HepG2 (cell line): ENCODE data around the gene ZNF667. TPM values are rescaled to one million over a fixed set of nuclear protein-coding genes. Genes with fewer than 3 reads are reported as not detected.

ENCODE experiments used
- AGO2 ChIP-seq: fragments of 200-400 bp; formaldehyde crosslinking; optimal IDR thresholded peaks from 2 replicates; pipeline ENCODE3; 2017; ENCODE audit warnings: mild to moderate bottlenecking, low read depth, low read length, moderate library complexity
- ATRX ChIP-seq: sonication (generic); formaldehyde crosslinking; IDR thresholded peaks from 2 replicates; pipeline ENCODE4 v1.4.0; 2020; ENCODE audit warnings: missing genetic modification reagents, borderline replicate concordance
- HNRNPLL ChIP-seq: fragments of 200-400 bp; formaldehyde crosslinking; IDR thresholded peaks from 2 replicates; pipeline ENCODE4 v1.6.1; 2017; ENCODE audit warnings: mild to moderate bottlenecking, low read depth, low read length; ENCODE audit not compliant: poor library complexity, severe bottlenecking
- JUN ChIP-seq: sonication (generic); formaldehyde crosslinking; IDR thresholded peaks from 2 replicates; pipeline ENCODE4 v1.4.0; 2020; ENCODE audit warnings: mild to moderate bottlenecking, missing genetic modification reagents
- KAT7 ChIP-seq: IDR thresholded peaks from 2 replicates; pipeline ENCODE4 v1.6.1; 2018; ENCODE audit warnings: borderline replicate concordance, missing compliant biosample characterization
- PCBP2 ChIP-seq: fragments of 200-400 bp; formaldehyde crosslinking; optimal IDR thresholded peaks from 2 replicates; pipeline ENCODE3; 2018; ENCODE audit warnings: low read length, low read depth; ENCODE audit not compliant: poor library complexity, severe bottlenecking
- SAP130 ChIP-seq: IDR thresholded peaks from 2 replicates; pipeline ENCODE4 v1.6.1; 2016; ENCODE audit warnings: low read depth
- SKI ChIP-seq: fragments of 450-650 bp; IDR thresholded peaks from one replicate; pipeline ENCODE4 v1.6.1; 2018; ENCODE audit warnings: mild to moderate bottlenecking; ENCODE audit not compliant: partially characterized antibody
- TGIF2 ChIP-seq: IDR thresholded peaks from 2 replicates; pipeline ENCODE4 v1.6.1; 2016; ENCODE audit warnings: control low read depth, missing compliant biosample characterization
- ZFY ChIP-seq: sonication (generic); formaldehyde crosslinking; IDR thresholded peaks from 2 replicates; pipeline ENCODE4 v1.4.0; 2020; ENCODE audit warnings: missing genetic modification reagents
- ZNF326 ChIP-seq: sonication (generic); formaldehyde crosslinking; IDR thresholded peaks from 2 replicates; pipeline ENCODE4 v1.4.0; 2020; ENCODE audit warnings: missing genetic modification reagents, borderline replicate concordance
- ZNF572 ChIP-seq: sonication (generic); formaldehyde crosslinking; IDR thresholded peaks from 2 replicates; pipeline ENCODE4 v1.5.1; 2020; ENCODE audit warnings: mild to moderate bottlenecking, missing genetic modification reagents
- ZNF678 ChIP-seq: sonication (generic); formaldehyde crosslinking; IDR thresholded peaks from 2 replicates; pipeline ENCODE4 v1.4.0; 2020; ENCODE audit warnings: mild to moderate bottlenecking, missing genetic modification reagents
- ZNF775 ChIP-seq: sonication (generic); formaldehyde crosslinking; IDR thresholded peaks from 2 replicates; pipeline ENCODE4 v1.4.0; 2020; ENCODE audit warnings: missing genetic modification reagents, mild to moderate bottlenecking, moderate library complexity, borderline replicate concordance
- ZNF782 ChIP-seq: sonication (generic); formaldehyde crosslinking; IDR thresholded peaks from 2 replicates; pipeline ENCODE4 v1.4.0; 2020; ENCODE audit warnings: missing genetic modification reagents, mild to moderate bottlenecking, borderline replicate concordance
- polyA plus RNA-seq, 8 experiments: library from polyadenylated mRNA; depleted of rRNA in 3 of 8; stranded (reverse) in 7 of 8; unstranded in 1 of 8; fragments of >200 nt; fragmentation: Illumina TruSeq in 4 of 8; extraction: Trizol in 4 of 8; gene quantifications; 2 replicates each; pipeline versions ENCODE4 v1.2.1 to v1.2.3, GENCODE V29; 2011 to 2016; ENCODE audit warnings: low read depth in 4 of 8, missing spikeins in 1 of 8, mixed read lengths in 1 of 8; ENCODE audit not compliant: insufficient read depth in 1 of 8
- total RNA-seq, 5 experiments: library from RNA; depleted of rRNA; stranded (reverse); fragments of >200 nt; fragmentation: Illumina TruSeq; extraction: Trizol; gene quantifications; 2 replicates each; pipeline ENCODE4 v1.2.3, GENCODE V29; 2016; ENCODE audit warnings: low read depth in 1 of 5
- TF ChIP-seq, protein P1 (sequence below): sonication (generic); formaldehyde crosslinking; IDR thresholded peaks from 2 replicates; pipeline ENCODE4 v1.8.1; 2023; ENCODE audit warnings: mild to moderate bottlenecking, missing genetic modification reagents
- TF ChIP-seq, protein P2 (sequence below): sonication (generic); formaldehyde crosslinking; IDR thresholded peaks from 2 replicates; pipeline ENCODE4 v1.4.0; 2020; ENCODE audit warnings: missing genetic modification reagents
- TF ChIP-seq, protein P3 (sequence below): sonication (generic); formaldehyde crosslinking; IDR thresholded peaks from 2 replicates; pipeline ENCODE4 v1.5.0; 2020; ENCODE audit warnings: missing genetic modification reagents
- TF ChIP-seq, protein P4 (sequence below): sonication (generic); formaldehyde crosslinking; IDR thresholded peaks from 2 replicates; pipeline ENCODE4 v1.8.0; 2022; ENCODE audit warnings: low read depth, missing genetic modification reagents
- TF ChIP-seq, protein P5 (sequence below): sonication (generic); formaldehyde crosslinking; IDR thresholded peaks from 2 replicates; pipeline ENCODE4 v1.4.0; 2020; ENCODE audit warnings: missing genetic modification reagents, borderline replicate concordance

Gene ZNF667
- total and polyA plus RNA-seq, 2 of the 13 experiments (the other 11 are each of a cell fraction or from before 2014, with no cell fraction given), result not detected

DNA sequence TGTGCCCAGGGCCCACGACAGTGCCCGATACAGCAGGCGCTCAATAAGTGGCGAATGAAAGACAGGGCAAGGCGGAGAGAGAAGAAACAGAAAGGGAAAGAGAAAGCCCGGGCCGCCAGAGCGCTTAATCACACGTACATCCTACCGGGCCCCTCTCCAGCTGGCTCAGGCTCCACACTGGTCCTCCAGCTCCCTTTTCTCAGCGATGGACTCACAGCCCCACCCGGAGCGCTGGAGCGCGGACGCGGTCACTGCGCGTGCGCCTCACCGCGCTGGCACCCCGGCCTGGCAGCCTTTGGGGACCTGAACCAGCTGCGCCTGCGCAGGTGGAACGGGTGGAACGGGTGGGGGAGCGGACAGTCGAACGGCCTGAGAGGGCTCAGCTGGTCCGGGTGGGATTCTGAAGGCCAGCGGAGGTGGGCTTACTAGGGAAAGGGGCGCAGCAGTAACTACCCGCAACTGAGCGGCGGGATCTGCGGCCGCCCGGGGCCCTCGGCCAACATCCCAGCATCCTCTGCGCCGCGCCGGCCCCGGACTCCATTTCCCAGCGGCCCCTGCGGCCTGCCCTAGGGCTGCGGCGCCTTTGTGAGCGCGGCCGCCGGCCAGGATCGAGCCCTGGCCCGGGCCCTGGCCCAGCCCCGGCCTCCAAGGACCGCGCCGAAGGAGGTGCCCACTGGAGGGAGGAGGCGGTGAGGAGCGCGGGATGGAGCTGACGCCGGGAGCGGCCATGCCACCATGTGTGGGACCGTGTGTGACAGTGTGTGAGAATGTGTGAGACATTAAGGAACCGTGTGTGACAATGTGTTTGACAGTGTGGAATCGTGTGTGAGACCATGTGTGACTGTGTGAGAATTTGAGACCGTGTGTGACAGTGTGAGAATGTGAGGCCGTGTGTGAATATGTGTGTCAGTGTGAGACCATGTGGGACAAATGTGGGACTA lies 73.1 kb downstream of the ZNF667 start, which contains the start of gene ZNF583 (continued):
- TF ChIP-seq HNRNPLL (peak; percentile 66), ZNF775 (CRISPR knock-in tag) (peak; percentile 59; the same call in 1 of the 2 replicates), ZNF326 (no peak), TGIF2 (CRISPR knock-in tag) (peak; percentile 82), ZNF678 (CRISPR knock-in tag) (0 out of 2 replicates have a peak, but pooled peaks have one; percentile 32), ZNF782 (CRISPR knock-in tag) (peak; percentile 90), ATRX (CRISPR knock-in tag) (no peak), PCBP2 (no peak), AGO2 (peak; percentile 44), JUN (CRISPR knock-in tag) (no peak), ZFY (CRISPR knock-in tag) (peak; percentile 98), SAP130 (peak; percentile 78), ZNF572 (CRISPR knock-in tag) (no peak), SKI (no peak), KAT7 (CRISPR knock-in tag) (no peak; the same call in 1 of the 2 replicates)
- TF ChIP-seq, protein P1, sequence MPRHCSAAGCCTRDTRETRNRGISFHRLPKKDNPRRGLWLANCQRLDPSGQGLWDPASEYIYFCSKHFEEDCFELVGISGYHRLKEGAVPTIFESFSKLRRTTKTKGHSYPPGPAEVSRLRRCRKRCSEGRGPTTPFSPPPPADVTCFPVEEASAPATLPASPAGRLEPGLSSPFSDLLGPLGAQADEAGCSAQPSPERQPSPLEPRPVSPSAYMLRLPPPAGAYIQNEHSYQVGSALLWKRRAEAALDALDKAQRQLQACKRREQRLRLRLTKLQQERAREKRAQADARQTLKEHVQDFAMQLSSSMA (CRISPR knock-in tag), result 0 out of 2 replicates have a peak, but pooled peaks have one; percentile 26
- TF ChIP-seq, protein P2, sequence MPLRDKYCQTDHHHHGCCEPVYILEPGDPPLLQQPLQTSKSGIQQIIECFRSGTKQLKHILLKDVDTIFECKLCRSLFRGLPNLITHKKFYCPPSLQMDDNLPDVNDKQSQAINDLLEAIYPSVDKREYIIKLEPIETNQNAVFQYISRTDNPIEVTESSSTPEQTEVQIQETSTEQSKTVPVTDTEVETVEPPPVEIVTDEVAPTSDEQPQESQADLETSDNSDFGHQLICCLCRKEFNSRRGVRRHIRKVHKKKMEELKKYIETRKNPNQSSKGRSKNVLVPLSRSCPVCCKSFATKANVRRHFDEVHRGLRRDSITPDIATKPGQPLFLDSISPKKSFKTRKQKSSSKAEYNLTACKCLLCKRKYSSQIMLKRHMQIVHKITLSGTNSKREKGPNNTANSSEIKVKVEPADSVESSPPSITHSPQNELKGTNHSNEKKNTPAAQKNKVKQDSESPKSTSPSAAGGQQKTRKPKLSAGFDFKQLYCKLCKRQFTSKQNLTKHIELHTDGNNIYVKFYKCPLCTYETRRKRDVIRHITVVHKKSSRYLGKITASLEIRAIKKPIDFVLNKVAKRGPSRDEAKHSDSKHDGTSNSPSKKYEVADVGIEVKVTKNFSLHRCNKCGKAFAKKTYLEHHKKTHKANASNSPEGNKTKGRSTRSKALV (CRISPR knock-in tag), result peak; percentile 70; the same call in 1 of the 2 replicates
- TF ChIP-seq, protein P3, sequence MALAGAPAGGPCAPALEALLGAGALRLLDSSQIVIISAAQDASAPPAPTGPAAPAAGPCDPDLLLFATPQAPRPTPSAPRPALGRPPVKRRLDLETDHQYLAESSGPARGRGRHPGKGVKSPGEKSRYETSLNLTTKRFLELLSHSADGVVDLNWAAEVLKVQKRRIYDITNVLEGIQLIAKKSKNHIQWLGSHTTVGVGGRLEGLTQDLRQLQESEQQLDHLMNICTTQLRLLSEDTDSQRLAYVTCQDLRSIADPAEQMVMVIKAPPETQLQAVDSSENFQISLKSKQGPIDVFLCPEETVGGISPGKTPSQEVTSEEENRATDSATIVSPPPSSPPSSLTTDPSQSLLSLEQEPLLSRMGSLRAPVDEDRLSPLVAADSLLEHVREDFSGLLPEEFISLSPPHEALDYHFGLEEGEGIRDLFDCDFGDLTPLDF (CRISPR knock-in tag), result peak; percentile 47
- TF ChIP-seq, protein P4, sequence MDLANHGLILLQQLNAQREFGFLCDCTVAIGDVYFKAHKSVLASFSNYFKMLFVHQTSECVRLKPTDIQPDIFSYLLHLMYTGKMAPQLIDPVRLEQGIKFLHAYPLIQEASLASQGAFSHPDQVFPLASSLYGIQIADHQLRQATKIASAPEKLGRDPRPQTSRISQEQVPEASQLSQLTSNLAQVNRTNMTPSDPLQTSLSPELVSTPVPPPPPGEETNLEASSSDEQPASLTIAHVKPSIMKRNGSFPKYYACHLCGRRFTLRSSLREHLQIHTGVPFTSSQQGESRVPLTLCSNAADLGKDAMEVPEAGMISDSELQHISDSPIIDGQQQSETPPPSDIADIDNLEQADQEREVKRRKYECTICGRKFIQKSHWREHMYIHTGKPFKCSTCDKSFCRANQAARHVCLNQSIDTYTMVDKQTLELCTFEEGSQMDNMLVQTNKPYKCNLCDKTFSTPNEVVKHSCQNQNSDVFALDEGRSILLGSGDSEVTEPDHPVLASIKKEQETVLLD (CRISPR knock-in tag), result 0 out of 2 replicates have a peak, but pooled peaks have one; percentile 27
- TF ChIP-seq, protein P5, sequence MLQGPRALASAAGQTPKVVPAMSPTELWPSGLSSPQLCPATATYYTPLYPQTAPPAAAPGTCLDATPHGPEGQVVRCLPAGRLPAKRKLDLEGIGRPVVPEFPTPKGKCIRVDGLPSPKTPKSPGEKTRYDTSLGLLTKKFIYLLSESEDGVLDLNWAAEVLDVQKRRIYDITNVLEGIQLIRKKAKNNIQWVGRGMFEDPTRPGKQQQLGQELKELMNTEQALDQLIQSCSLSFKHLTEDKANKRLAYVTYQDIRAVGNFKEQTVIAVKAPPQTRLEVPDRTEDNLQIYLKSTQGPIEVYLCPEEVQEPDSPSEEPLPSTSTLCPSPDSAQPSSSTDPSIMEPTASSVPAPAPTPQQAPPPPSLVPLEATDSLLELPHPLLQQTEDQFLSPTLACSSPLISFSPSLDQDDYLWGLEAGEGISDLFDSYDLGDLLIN (CRISPR knock-in tag), result no peak
